Nephron progenitor cell (in vitro differentiated cells): Measurements from ENCODE around the gene ABCA2.
"Not testable (repeated sequence)": the region's sequence is repeated elsewhere in the genome, so short reads cannot be mapped to it uniquely, and the experiment has no call there.

Source experiments
- DNase-seq: peaks from one replicate; pipeline ENCODE4 v3.0.0; 2021
- H3K27ac Mint-ChIP-seq: 2 replicates; pipeline ENCODE4 v1.8.0; 2021; ENCODE audit warnings: mild to moderate bottlenecking, moderate library complexity, mixed read lengths
- H3K27me3 Mint-ChIP-seq: 2 replicates; pipeline ENCODE4 v1.8.0; 2021; ENCODE audit warnings: mild to moderate bottlenecking, low read depth, mixed read lengths; ENCODE audit not compliant: poor library complexity
- H3K36me3 Mint-ChIP-seq: 2 replicates; pipeline ENCODE4 v1.8.0; 2021; ENCODE audit warnings: low read depth, mixed read lengths
- H3K4me1 Mint-ChIP-seq: 2 replicates; pipeline ENCODE4 v1.8.0; 2021; ENCODE audit warnings: mixed read lengths
- H3K4me3 Mint-ChIP-seq: 2 replicates; pipeline ENCODE4 v1.8.0; 2021; ENCODE audit warnings: mild to moderate bottlenecking, moderate library complexity, mixed read lengths
- H3K9me3 Mint-ChIP-seq: 2 replicates; pipeline ENCODE4 v1.8.0; 2021; ENCODE audit warnings: mild to moderate bottlenecking, moderate library complexity, mixed read lengths
- CTCF ChIP-seq: fragments of 200-600 bp; sonication (generic); IDR thresholded peaks from 2 replicates; pipeline ENCODE4 v1.5.0; 2021; ENCODE audit warnings: antibody characterized with exemption

Gene ABCA2

GRCh38 chr9:137007816-137008270, 20.2 kb downstream of the ABCA2 start:
- peaks cover 7% of the 10 kb centered on the region for H3K4me1 Mint-ChIP-seq
- no peak for TF ChIP-seq CTCF
- H3K27me3 Mint-ChIP-seq: peaks cover 5% of the 10 kb centered on the region
- no peak overlapping the region for H3K4me3 Mint-ChIP-seq
- DNase-seq: peak; percentile 70
- peaks cover 24% of the 10 kb centered on the region for H3K9me3 Mint-ChIP-seq
- no peak overlapping the region for H3K27ac Mint-ChIP-seq
- peaks cover 8% of the 10 kb centered on the region for H3K36me3 Mint-ChIP-seq

DNA sequence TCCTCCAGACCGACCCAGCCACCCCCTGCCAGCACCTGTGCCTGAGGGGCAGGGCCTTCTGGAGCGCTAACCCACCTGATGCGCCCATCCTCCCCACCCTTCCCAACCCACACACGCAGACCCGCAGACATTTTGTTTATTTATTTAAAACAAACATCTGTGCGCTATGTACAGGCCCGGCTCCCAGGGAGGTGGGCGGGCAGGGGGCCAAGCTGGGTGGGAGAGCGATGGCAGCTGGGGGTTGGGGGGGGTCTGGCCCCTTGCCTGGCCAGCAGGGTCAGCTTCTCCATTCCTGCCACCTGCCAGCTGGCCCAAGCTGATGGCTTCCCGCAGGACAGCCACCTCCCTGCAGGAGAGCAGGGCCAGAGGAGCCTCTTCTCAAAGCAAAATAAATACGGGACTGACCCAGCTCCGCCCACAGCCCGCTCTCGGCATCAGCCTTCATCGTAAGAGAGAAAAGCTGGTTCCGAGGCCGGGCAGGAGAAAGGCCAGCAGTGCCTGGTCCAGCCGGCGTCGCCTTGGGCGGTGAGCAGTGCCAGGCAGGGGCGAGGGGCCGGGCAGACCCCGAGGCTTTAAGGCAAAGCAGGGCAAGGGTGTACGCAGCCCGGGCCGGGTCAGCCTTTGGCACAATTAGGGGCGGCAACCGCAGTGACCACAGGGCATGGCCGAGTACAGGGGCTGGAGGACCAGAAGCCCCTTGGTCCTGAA, 20.8 kb downstream of the ABCA2 start:
- peaks cover 7% of the 10 kb centered on the region for H3K27me3 Mint-ChIP-seq
- H3K36me3 Mint-ChIP-seq: peaks cover 8% of the 10 kb centered on the region
- peaks cover 24% of the 10 kb centered on the region for H3K9me3 Mint-ChIP-seq

DNA sequence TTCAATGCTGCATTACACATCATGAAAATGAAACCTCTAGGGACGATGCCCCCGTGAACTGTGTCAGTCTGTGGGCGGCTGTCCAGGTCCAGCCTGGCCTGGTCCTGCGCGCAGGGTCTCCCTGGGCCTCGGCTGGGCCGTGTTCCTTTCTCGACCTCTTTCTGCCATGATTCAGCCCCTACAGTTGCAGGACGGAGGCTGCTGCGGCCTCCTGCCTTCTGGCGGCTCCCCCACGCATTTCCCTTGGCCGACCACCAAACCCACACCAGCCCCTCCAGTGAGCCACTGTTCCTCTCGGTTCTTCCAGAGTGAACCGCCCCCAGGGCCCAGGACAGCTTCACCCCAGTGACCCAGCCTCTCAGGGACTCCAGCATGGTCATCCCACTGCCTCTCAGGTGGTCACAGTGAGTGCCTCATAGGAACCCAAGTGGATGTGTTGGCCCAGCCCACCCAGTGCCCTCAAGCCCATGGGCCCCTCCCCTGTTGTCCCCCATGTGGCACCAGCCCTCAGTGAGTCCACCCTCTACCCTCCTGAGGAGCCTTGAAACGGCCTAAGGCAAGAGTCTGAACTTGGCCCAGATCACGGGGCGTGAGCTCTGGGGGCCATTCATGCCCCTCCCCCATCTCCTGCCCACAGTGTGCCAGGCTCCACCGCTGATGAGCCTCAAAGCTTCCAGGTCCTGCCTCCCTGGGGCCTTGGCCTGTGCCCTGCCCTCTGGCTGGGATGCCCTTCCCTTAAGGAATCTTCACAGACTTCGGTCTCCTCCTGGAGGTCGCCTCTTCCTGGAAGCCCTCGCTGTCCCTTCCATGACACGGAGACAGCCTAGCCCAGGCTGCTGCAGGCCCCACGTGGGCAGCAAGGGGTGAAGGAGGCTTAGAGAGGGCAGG, 21.7 kb downstream of the ABCA2 start:
- peaks cover 7% of the 10 kb centered on the region for H3K27me3 Mint-ChIP-seq
- peaks cover 24% of the 10 kb centered on the region for H3K9me3 Mint-ChIP-seq
- no peak for TF ChIP-seq CTCF
- H3K4me3 Mint-ChIP-seq: no peak overlapping the region
- no peak for DNase-seq
- H3K4me1 Mint-ChIP-seq: peaks cover 7% of the 10 kb centered on the region
- peaks cover 4% of the 10 kb centered on the region for H3K36me3 Mint-ChIP-seq
- H3K27ac Mint-ChIP-seq: no peak overlapping the region

More for the DNA sequence above, 20.8 kb downstream of the ABCA2 start:
- no peak overlapping the region for H3K27ac Mint-ChIP-seq
- no peak for DNase-seq
- H3K4me1 Mint-ChIP-seq: peaks cover 7% of the 10 kb centered on the region
- H3K4me3 Mint-ChIP-seq: no peak overlapping the region
- TF ChIP-seq CTCF: no peak

GRCh38 chr9:137004285-137004684, 23.8 kb downstream of the ABCA2 start:
- DNase-seq, H3K27ac Mint-ChIP-seq, H3K4me3 Mint-ChIP-seq, H3K36me3 Mint-ChIP-seq: not testable (repeated sequence)
- TF ChIP-seq CTCF: peak; percentile 22
- peaks cover 16% of the 10 kb centered on the region for H3K4me1 Mint-ChIP-seq
- H3K27me3 Mint-ChIP-seq: peaks cover 14% of the 10 kb centered on the region
- H3K9me3 Mint-ChIP-seq: peaks cover 24% of the 10 kb centered on the region

DNA sequence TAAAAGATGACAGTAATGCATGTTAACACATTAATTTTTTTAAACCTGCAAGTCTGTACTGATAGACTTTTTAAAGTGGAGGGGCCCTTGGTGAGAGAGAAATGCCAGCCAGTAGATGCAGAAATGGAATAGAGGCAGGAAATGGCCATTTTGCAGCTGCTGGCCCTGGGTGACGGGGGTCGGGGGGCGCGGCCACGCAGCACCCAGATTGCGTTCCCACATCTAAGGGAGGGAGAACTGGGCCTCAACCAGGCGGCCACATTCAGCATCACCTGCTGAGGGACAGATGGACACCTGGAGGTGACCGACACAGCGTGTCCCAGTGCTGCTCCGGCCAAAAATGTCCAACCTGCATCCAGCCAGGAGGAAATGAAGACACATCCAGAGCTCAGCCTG, 25.4 kb downstream of the ABCA2 start:
- no peak for TF ChIP-seq CTCF
- H3K36me3 Mint-ChIP-seq: no peaks in the 10 kb centered on the region

More for the DNA sequence above, 25.4 kb downstream of the ABCA2 start:
- H3K9me3 Mint-ChIP-seq: peaks cover 24% of the 10 kb centered on the region
- H3K4me1 Mint-ChIP-seq: peaks cover 18% of the 10 kb centered on the region
- DNase-seq: no peak
- H3K4me3 Mint-ChIP-seq: no peak overlapping the region
- no peak overlapping the region for H3K27ac Mint-ChIP-seq
- peaks cover 24% of the 10 kb centered on the region for H3K27me3 Mint-ChIP-seq
